ENCODE measurements around the gene ZG16B.

- TF ChIP-seq POLR2AphosphoS5 (IDR thresholded peaks at IDR 0.05) (no peak), CTCF (IDR thresholded peaks at IDR 0.05) (no peak), POLR2A (IDR thresholded peaks at IDR 0.05) (no peak)
Observed at GRCh38 chr16:2865651-2866050, 35.5 kb downstream of the ZG16B start.

Measured in prostate gland (tissue), 2 donors.